GM12873 (cell line): ENCODE measurements around the gene PTCH2.

Experiments used
- CTCF ChIP-seq: IDR thresholded peaks from 2 replicates; pipeline ENCODE4 v1.5.1; 2012; ENCODE audit warnings: low read depth, mild to moderate bottlenecking, moderate library complexity, low read length, control low read depth; ENCODE audit not compliant: insufficient read depth; ENCODE audit errors: missing control alignments

Gene PTCH2

GRCh38 chr1:44839576-44839975, 3.5 kb downstream of the PTCH2 start:
- TF ChIP-seq CTCF = no peak

GRCh38 chr1:44835738-44836675, 7.0 kb downstream of the PTCH2 start:
- peak; percentile 94 for TF ChIP-seq CTCF

- no peak for TF ChIP-seq CTCF
Measured at GRCh38 chr1:44834328-44834727, 8.7 kb downstream of the PTCH2 start.

- no peak for TF ChIP-seq CTCF
Measured at GRCh38 chr1:44832056-44832705, 10.9 kb downstream of the PTCH2 start.

- TF ChIP-seq CTCF = no peak
Measured at GRCh38 chr1:44831516-44831915, 11.5 kb downstream of the PTCH2 start.

- no peak for TF ChIP-seq CTCF
Measured at GRCh38 chr1:44830900-44831304, 12.2 kb downstream of the PTCH2 start.
